Gastroesophageal sphincter (tissue), 4 donors: ENCODE results near the gene ALK. TPM values are rescaled to one million over a fixed set of nuclear protein-coding genes. Genes with fewer than 3 reads are reported as not detected.

Experiments used
- small RNA-seq, 4 donors: library from RNA; depleted of rRNA; stranded (forward); fragments of <200 nt; gene quantifications; one replicate each; pipeline ENCODE3, GENCODE V24; 2016
- total RNA-seq, 4 donors: library from RNA; depleted of rRNA; stranded (reverse); fragments of >200 nt; gene quantifications; one replicate each; pipeline ENCODE4 v1.1.0, GENCODE V29; 2016

Gene ALK
- total RNA-seq, 4 donors from 2014 or later: 0.94 to 1.6 (median 1.1) TPM

Small RNA genes lying within 50 kb of the gene (small RNA-seq; reads per million reads assigned to genes)
- gene RN7SL516P: 0 reads per million in 4 donors

Other genes with a start within 250 kb of the ALK start
- gene YPEL5, start 225.4 kb upstream of the ALK start, total RNA-seq: 100 to 1,000 TPM; 109 to 159 (median 136) TPM